IPS-15b (cell line): ENCODE measurements around the gene IGFL2.

Experiments
- H3K27me3 ChIP-seq: one replicate; pipeline ENCODE4 v1.6.1; 2013; ENCODE audit warnings: low read length; ENCODE audit not compliant: control insufficient read depth, insufficient read depth
- H3K36me3 ChIP-seq: one replicate; pipeline ENCODE4 v1.6.1; 2013; ENCODE audit warnings: low read length; ENCODE audit not compliant: control insufficient read depth, insufficient read depth
- H3K4me1 ChIP-seq: one replicate; pipeline ENCODE4 v1.6.1; 2013; ENCODE audit warnings: mild to moderate bottlenecking, low read length; ENCODE audit not compliant: control insufficient read depth, insufficient read depth
- H3K4me3 ChIP-seq: one replicate; pipeline ENCODE4 v1.5.1; 2013; ENCODE audit warnings: low read depth, low read length
- H3K9ac ChIP-seq: one replicate; pipeline ENCODE4 v1.6.1; 2013; ENCODE audit warnings: low read depth, mild to moderate bottlenecking, low read length
- H3K9me3 ChIP-seq: one replicate; pipeline ENCODE4 v1.6.1; 2013; ENCODE audit warnings: mild to moderate bottlenecking, low read length; ENCODE audit not compliant: control insufficient read depth, insufficient read depth

The IGFL2 gene

DNA sequence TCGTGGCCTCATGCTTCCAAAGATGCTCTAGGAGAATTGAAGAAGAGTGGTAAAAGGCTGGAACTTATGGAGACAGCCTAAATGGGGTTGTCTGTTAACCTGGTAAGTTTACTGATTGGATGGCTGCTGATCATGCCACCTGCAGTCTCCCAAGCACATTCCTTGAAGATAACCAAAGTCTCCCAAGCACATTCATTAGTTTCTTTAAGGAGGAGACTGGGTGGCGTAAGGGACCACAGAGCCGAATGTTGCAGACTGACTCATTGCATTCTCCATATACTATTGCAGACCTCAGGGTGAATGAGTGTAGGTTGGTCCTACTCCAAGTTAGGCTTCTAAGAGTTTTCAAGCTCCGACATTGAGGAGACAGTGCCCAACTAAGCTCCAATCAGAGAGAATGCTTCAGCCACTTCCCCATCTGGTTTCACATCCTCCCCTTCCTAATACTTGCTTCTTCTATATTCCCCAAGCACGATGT, 23.4 kb upstream of the IGFL2 start, which contains the start of gene IGFL3:
Gene IGFL3 (minus strand): TSS at position 51 of the 478 bp plus-strand sequence. CDS start 39 bp downstream, at position 12.
- H3K9ac ChIP-seq, result no peak within 1 kb of the TSS
- H3K27me3 ChIP-seq, result no peaks in the 10 kb centered on the region
- no peaks in the 10 kb centered on the region for H3K9me3 ChIP-seq
- no peaks in the 10 kb centered on the region for H3K4me1 ChIP-seq
- no peaks in the 10 kb centered on the region for H3K36me3 ChIP-seq
- H3K4me3 ChIP-seq, result no peak within 1 kb of the TSS

DNA sequence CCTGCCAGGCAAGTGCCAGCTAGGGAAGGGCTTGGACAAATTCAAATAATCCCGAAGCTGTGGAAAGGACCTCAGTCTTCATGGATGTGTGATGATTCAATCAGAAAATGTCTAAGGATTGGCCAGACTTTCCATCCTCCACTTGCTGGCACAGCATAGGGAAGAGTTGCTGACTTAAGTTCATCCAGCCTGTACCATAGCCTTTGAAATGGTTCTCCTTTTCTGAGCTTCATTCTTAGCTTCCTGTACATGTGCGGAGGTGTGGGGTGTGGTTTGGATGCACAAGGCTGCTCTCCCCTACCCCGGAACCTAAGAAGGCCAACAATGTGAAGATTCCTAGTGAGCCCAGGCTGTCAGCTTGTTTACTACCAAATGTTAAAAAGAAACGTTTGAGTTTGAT, 22.6 kb upstream of the IGFL2 start:
- Histone ChIP-seq H3K9ac (no peak overlapping the region), H3K9me3 (no peaks in the 10 kb centered on the region)

DNA sequence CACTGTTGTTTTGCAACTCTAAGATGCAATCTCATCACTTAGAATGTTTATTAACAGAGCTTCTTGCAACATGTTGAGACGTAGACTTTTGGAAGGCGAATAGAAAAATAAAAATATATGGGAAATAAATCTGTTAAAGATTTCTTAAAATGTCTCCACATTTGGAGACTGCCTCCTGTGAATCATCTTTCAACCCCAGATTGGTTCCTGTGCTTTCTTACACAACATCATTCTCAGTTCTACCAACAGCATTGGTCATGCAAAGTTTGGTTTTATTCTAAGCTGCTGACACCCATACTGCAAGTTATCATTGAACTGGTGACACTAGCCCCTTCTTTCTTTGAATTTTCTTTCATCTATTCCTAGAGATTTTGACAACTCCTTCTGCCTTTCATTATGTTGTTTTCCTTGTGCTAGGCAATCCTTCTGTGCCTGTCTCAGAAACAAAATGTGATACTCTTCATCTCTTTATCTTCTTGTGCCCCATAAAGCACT, 21.9 kb upstream of the IGFL2 start:
- Histone ChIP-seq H3K4me3 (no peak overlapping the region), H3K36me3 (no peaks in the 10 kb centered on the region), H3K9me3 (no peaks in the 10 kb centered on the region), H3K9ac (no peak overlapping the region), H3K27me3 (no peaks in the 10 kb centered on the region), H3K4me1 (no peaks in the 10 kb centered on the region)

More for the DNA sequence above, 22.6 kb upstream of the IGFL2 start:
- H3K36me3 ChIP-seq, result no peaks in the 10 kb centered on the region
- no peak overlapping the region for H3K4me3 ChIP-seq
- no peaks in the 10 kb centered on the region for H3K4me1 ChIP-seq
- no peaks in the 10 kb centered on the region for H3K27me3 ChIP-seq

DNA sequence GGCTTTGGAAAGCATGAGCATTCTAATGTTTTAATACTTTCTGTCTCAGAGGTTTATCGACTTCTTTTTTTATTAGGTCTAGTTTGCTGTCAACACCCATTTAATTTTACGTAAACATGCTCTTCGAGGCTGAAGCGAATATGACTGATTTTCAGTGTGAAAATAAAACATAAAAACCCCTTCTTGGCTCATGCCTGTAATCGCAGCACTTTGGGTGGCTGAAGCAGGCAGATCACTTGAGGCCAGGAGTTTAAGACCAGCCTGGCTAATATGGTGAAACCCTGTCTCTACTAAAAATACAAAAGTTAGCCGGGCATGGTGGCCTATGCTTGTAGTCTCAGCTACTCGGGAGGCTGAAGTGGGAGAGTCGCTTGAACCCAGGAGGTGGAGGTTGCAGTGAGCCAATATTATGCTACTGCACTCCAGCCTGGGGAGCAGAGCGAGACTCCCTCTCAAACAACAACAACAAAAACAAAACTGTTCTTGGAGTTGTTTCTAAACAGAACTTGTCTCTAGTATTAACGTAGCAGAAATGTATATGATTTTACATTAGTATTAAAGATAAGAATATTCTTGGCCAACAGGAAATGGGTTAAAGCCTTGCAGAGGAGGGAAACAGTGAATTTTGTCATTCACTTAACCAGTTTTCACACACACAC, 16.4 kb upstream of the IGFL2 start:
- Histone ChIP-seq H3K9ac (peak overlapping the region; percentile 88), H3K4me1 (peaks cover 12% of the 10 kb centered on the region), H3K4me3 (peak overlapping the region; percentile 51), H3K9me3 (no peaks in the 10 kb centered on the region), H3K36me3 (no peaks in the 10 kb centered on the region), H3K27me3 (no peaks in the 10 kb centered on the region)

DNA sequence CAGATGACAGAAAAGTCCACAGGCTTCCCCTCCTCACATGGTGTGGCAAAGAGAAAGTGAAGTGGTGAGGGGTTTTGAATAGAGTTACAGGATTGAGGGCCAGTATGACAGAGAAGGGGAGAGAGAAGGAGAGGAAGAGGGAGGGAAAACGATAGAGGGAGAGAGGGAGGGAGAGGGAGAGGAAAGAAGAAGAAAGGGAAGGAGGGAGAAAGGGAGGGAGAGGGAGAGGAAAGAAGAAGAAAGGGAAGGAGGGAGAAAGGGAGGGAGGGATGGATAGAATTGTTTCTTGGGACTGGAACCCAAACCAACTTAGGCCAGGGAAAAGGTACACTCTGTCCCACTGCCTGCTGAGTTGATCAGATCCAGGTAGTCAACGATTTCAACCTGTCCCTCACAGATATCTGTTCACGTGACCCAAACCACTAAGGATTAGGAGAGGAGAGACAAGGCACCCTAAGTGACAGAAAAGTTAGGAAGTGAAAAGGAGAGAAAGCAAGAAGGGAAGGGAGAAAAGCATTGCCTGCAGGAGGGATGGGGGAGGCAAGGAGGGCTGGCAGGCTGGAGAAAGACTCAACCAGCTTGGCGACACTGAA, 15.4 kb upstream of the IGFL2 start:
- H3K9me3 ChIP-seq, result no peaks in the 10 kb centered on the region
- no peaks in the 10 kb centered on the region for H3K27me3 ChIP-seq
- H3K9ac ChIP-seq, result peak overlapping the region; percentile 88
- peak overlapping the region; percentile 51 for H3K4me3 ChIP-seq
- no peaks in the 10 kb centered on the region for H3K36me3 ChIP-seq
- H3K4me1 ChIP-seq, result peaks cover 12% of the 10 kb centered on the region

DNA sequence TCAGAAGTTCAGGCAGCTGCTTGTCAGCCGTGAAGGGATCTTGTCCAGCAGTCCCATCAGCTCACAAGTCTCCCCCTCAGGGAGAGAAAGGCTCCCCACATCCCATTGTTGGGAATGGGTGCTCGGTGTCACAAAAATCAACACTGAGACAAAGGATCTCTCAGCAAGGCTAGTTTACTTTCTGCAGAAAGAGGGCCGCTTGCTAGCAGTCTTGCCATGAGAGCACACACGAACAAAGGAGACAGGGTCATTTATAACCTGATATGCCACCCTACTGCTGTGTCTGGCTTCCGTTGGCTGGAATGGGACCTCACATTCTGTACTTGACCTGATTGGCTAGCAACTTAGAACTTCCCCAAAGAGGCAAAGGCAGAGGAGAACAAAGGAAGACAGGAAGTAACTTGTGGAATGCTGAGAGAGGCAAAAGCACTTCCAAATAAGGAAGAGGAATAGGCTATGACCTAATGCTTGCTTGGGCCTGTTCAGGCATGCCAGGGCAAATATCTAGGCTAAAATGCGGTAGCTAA, 14.9 kb upstream of the IGFL2 start:
- H3K27me3 ChIP-seq, result no peaks in the 10 kb centered on the region
- no peaks in the 10 kb centered on the region for H3K9me3 ChIP-seq
- no peaks in the 10 kb centered on the region for H3K36me3 ChIP-seq
- peak overlapping the region; percentile 88 for H3K9ac ChIP-seq
- H3K4me3 ChIP-seq, result peak overlapping the region; percentile 51
- H3K4me1 ChIP-seq, result peaks cover 12% of the 10 kb centered on the region

DNA sequence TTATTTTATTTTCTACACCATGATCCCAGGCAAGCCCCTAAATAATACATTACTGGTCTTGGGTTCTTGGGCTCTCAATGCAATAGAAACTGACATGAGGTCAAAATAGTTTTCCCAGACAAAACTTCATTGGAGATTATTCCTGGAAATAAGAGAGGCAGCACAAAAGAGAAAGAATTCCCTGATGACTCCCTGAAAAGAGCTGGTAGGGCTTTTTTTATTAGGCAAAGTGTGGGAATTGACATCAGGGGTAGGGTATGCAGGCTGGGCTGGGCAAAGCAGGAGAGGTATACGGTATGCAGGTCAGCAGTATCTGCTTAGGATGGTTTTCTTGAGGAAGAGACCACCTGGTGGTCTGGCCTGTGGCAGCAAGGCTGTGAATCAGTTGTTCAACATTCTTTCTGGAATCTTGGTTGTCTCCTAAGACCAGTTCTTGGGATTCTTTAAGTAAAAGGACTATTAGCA, 14.2 kb upstream of the IGFL2 start:
- H3K9me3 ChIP-seq, result no peaks in the 10 kb centered on the region
- H3K9ac ChIP-seq, result no peak overlapping the region
- peaks cover 12% of the 10 kb centered on the region for H3K4me1 ChIP-seq
- no peaks in the 10 kb centered on the region for H3K36me3 ChIP-seq
- H3K27me3 ChIP-seq, result no peaks in the 10 kb centered on the region
- H3K4me3 ChIP-seq, result no peak overlapping the region

DNA sequence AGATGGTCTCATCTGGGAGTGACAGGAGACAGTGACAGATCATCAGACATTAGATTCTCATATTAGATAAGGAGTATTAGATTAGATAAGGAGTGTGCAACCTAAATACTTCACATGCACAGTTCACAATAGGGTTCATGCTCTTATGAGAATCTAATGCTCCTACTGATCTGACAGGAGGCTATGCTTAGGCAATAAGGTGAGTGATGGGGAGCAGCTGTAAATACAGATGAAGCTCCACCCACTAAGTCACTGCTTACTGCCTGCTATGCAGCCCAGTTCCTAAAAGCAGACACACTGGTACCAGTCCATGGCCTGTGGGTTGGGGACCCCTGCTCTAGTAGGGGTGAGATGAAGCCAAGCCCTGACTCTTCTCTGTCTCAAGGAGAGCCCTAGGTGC, 13.5 kb upstream of the IGFL2 start:
- Histone ChIP-seq H3K4me3 (no peak overlapping the region), H3K27me3 (no peaks in the 10 kb centered on the region), H3K36me3 (no peaks in the 10 kb centered on the region), H3K9me3 (no peaks in the 10 kb centered on the region), H3K9ac (no peak overlapping the region), H3K4me1 (peaks cover 12% of the 10 kb centered on the region)

DNA sequence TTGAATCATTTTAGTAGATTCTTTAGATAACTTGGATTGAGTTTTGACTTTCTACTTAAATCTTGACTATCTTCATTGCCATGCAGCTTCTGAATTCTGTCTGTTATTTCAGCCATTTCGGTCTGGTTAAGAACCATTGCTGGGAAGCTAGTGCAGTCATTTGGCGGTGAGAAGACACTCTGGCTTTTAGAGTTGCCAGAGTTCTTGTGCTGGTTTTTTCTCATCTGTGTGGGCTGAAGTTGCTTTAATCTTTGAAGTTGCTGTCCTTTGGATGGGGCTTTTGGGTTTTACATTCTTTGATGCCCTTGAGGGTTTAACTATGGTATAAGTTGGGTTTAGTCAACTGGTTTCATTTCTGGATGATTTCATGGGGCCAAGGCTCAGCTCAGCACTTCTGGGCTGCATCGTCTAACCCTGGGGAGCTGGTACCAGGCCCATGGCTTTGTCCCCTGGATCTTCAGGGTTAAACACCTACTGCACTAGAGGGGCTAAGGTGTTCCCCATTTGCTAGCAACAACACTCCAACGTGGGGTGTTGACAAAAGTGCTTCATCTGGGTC, 10.0 kb upstream of the IGFL2 start:
- Histone ChIP-seq H3K4me3 (no peak overlapping the region), H3K4me1 (peaks cover 8% of the 10 kb centered on the region), H3K9me3 (no peaks in the 10 kb centered on the region), H3K36me3 (no peaks in the 10 kb centered on the region), H3K9ac (no peak overlapping the region), H3K27me3 (no peaks in the 10 kb centered on the region)

DNA sequence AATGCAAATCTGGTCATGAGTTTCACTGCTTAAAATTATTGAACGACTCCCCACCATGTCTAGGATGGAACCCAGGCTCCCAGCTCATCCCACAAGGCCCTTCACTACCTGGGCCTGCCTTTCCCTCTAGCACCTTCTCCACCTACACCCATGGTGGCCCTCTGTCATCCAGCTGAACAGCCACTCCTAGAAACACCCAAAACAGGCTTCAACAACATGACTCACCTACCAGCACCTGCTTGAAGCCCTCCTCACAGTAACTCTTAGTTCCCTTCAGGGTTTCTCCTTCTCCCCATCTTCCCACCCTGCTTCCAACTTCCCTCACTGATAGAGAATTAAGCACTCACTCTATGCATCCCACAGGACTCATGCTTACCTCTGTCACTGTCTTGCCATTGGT, 6.6 kb upstream of the IGFL2 start:
- H3K4me3 ChIP-seq, result no peak overlapping the region
- H3K9ac ChIP-seq, result no peak overlapping the region
- H3K36me3 ChIP-seq, result no peaks in the 10 kb centered on the region
- H3K4me1 ChIP-seq, result no peaks in the 10 kb centered on the region
- no peaks in the 10 kb centered on the region for H3K27me3 ChIP-seq
- no peaks in the 10 kb centered on the region for H3K9me3 ChIP-seq

DNA sequence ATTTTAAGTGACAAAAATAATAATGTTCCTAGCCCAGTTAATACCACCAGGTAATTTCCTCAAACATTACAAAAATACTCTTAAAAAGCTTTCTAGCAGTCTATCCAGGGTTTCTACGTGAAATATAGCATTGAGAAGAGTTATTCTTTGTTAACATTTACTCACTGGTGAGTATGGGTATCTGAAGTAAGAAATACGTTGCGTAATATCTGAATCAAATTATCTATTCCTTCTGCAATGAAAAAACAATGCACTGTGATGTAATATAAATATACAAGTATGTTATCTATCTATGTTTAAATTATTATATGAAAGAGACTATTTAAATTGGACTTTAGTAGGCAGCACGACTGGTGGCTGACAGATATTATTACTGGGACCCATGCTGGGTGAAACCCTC, 5.7 kb upstream of the IGFL2 start:
- Histone ChIP-seq H3K9me3 (no peaks in the 10 kb centered on the region), H3K36me3 (no peaks in the 10 kb centered on the region), H3K9ac (no peak overlapping the region), H3K4me1 (no peaks in the 10 kb centered on the region), H3K27me3 (no peaks in the 10 kb centered on the region), H3K4me3 (no peak overlapping the region)
